ENCODE measurements around the gene RETSAT. TPM values are rescaled to one million over a fixed set of nuclear protein-coding genes. Genes with fewer than 3 reads are reported as not detected.

RETSAT gene
- total and polyA plus RNA-seq, 2 of the 13 experiments (the other 11 are each of a cell fraction or from before 2014, with no cell fraction given): 46.7 to 61.0 TPM

- peak; percentile 96 for TF ChIP-seq ZNF687 (CRISPR knock-in tag; IDR thresholded peaks at IDR 0.05)
- peak; percentile 86 for TF ChIP-seq GATAD1 (CRISPR knock-in tag; IDR thresholded peaks at IDR 0.05)
- TF ChIP-seq ZNF839 (CRISPR knock-in tag; IDR thresholded peaks at IDR 0.05; ENCODE audit: borderline replicate concordance): peak; percentile 82
- TF ChIP-seq ZNF337 (CRISPR knock-in tag; IDR thresholded peaks at IDR 0.05; ENCODE audit: borderline replicate concordance, low read depth): peak; percentile 97
- TF ChIP-seq CERS6 (CRISPR knock-in tag; IDR thresholded peaks at IDR 0.05): peak; percentile 63; the same call in 1 of the 2 replicates
- TF ChIP-seq E2F2 (CRISPR knock-in tag; IDR thresholded peaks at IDR 0.05; ENCODE audit: borderline replicate concordance): peak; percentile 74; the same call in 1 of the 2 replicates
- TF ChIP-seq HMG20A (CRISPR knock-in tag; IDR thresholded peaks at IDR 0.05; ENCODE audit: borderline replicate concordance): peak; percentile 36; the same call in 1 of the 2 replicates
- TF ChIP-seq HBP1 (CRISPR knock-in tag; IDR thresholded peaks at IDR 0.05; ENCODE audit: low read depth): no peak
- TF ChIP-seq AKNA (CRISPR knock-in tag; IDR thresholded peaks at IDR 0.05; ENCODE audit: borderline replicate concordance): peak; percentile 80; the same call in 1 of the 2 replicates
- TF ChIP-seq GLMP (CRISPR knock-in tag; IDR thresholded peaks at IDR 0.05; ENCODE audit: borderline replicate concordance): no peak
These were observed at the start of gene RETSAT, which contains the start of gene ELMOD3 (continued) for GRCh38 chr2:85354286-85355072.

All from HepG2 (cell line).